ENCODE results near the gene SLC9A9.

SLC9A9 gene

GRCh38 chr3:143228405-143228804, 619.9 kb downstream of the SLC9A9 start:
- DNase-seq: no peak

- DNase-seq: no peak
Observed at GRCh38 chr3:143226678-143227291, 621.5 kb downstream of the SLC9A9 start.

DNA sequence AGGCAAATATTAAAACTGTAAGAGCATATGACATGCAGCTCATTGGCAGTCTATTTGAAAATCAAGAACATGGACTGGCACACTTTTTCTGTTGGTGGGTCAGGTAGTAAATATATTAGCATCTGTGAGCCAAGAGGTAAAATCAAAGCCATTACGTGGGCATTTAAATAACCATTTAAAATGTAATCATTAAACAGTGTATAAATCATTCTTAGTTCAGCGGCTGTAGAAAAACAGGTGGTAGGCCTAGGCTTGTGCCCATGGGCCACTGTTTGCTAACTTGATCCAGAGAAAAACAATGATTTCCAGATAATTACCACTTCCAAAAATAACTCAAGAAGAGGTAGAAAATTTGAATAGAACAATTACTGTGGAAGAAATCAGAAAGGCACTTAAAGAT, 623.6 kb downstream of the SLC9A9 start:
- no peak for DNase-seq

DNA sequence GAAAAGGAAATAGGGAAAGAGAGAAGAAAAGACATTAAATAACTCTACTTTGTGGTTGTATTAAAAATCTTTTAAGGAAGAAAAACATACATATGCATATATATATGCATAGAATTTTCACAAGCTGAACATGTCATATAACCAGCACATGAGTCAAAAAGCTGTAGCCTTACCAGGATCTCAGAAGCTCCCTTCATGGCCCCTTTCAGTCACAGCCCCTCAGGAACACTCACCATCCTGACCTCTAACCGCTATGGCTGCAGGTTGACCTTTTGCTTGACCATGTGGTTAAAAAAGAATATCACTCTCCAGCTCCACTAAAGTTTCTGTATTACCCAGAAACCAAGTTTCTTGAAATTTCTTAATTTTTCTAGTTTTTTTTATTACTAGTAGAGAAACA, 625.3 kb downstream of the SLC9A9 start:
- DNase-seq: no peak

DNA sequence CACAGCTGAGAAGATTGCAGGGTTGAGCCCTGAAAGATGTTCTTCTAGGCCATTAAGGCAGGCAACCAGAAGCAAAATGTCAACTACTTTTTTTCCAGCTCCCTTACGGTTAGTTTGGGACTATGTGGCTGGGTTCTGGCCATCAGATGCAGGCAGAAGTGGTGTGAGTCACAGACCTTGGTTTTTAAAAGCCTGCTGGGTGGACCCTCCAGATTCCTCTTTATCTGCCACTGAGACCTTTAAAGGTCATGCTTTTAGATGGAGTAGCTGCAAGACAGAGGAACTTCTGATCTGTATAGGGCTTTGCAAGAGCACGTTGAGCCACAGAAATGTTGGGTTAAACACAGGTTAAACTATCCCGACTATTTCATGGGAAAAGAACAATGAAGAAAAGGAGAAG, 625.8 kb downstream of the SLC9A9 start:
- no peak for DNase-seq

GRCh38 chr3:143221446-143221845, 626.8 kb downstream of the SLC9A9 start:
- no peak for DNase-seq

GRCh38 chr3:143220741-143221140, 627.5 kb downstream of the SLC9A9 start:
- DNase-seq: no peak

GRCh38 chr3:143218166-143218835, 630.0 kb downstream of the SLC9A9 start:
- no peak for DNase-seq

DNA sequence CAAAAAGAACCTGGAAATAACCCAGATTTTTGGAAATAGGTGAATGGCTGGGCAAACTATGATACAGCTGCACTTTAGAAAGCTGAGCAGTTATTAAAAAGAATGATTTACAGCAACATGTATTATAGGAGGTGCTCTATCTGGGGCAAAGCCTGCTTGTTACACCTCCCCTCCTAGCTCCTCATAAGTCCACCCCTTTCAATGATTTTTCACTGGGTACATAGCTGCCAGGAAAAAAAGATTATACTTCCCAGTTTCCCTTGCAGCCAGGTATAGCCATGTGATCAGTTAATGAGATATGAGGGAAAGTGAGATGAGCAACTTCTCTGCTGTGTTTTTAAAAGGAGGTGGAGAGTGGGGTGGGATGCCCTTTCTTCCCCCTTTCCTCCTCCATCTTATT, 631.0 kb downstream of the SLC9A9 start:
- no peak for DNase-seq

GRCh38 chr3:143216709-143217182, 631.5 kb downstream of the SLC9A9 start:
- DNase-seq: no peak
